IPS-NIHi11 (cell line): ENCODE measurements around the gene CBFA2T3.
"Not testable (repeated sequence)": the region's sequence is repeated elsewhere in the genome, so short reads cannot be mapped to it uniquely, and the experiment has no call there.

Source experiments
- DNase-seq: peaks from one replicate; pipeline ENCODE4 v3.0.0; 2012; ENCODE audit warnings: mixed read lengths, low spot score

Gene CBFA2T3

GRCh38 chr16:88922826-88923410 is 54.1 kb downstream of the CBFA2T3 start:
- DNase-seq, result no peak

GRCh38 chr16:88922114-88922825 is 54.7 kb downstream of the CBFA2T3 start:
- peak; percentile 88 for DNase-seq

GRCh38 chr16:88921591-88921990 is 55.4 kb downstream of the CBFA2T3 start:
- DNase-seq, result no peak

- DNase-seq, result no peak
These were observed 56.1 kb downstream of the CBFA2T3 start for GRCh38 chr16:88920618-88921590.

- no peak for DNase-seq
These were observed 57.1 kb downstream of the CBFA2T3 start for GRCh38 chr16:88919936-88920335.

- DNase-seq, result not testable (repeated sequence)
These were observed 58.1 kb downstream of the CBFA2T3 start for GRCh38 chr16:88918896-88919295.

GRCh38 chr16:88917915-88918627 is 58.9 kb downstream of the CBFA2T3 start:
- no peak for DNase-seq

GRCh38 chr16:88917146-88917914 is 59.7 kb downstream of the CBFA2T3 start:
- no peak for DNase-seq

- DNase-seq, result no peak
These were observed 61.2 kb downstream of the CBFA2T3 start for GRCh38 chr16:88915639-88916327.

GRCh38 chr16:88914750-88915368 is 62.1 kb downstream of the CBFA2T3 start:
- no peak for DNase-seq

- no peak for DNase-seq
These were observed 63.1 kb downstream of the CBFA2T3 start for GRCh38 chr16:88913870-88914269.

- no peak for DNase-seq
These were observed 63.9 kb downstream of the CBFA2T3 start for GRCh38 chr16:88913001-88913612.

GRCh38 chr16:88912556-88912955 is 64.5 kb downstream of the CBFA2T3 start:
- no peak for DNase-seq

GRCh38 chr16:88911946-88912310 is 65.1 kb downstream of the CBFA2T3 start:
- no peak for DNase-seq

- DNase-seq, result no peak
These were observed 65.7 kb downstream of the CBFA2T3 start for GRCh38 chr16:88911136-88911945.

- no peak for DNase-seq
These were observed 66.5 kb downstream of the CBFA2T3 start for GRCh38 chr16:88910284-88911135.

GRCh38 chr16:88909431-88910210 is 67.4 kb downstream of the CBFA2T3 start:
- no peak for DNase-seq
